ENCODE results near the gene POMC. TPM values are rescaled to one million over a fixed set of nuclear protein-coding genes. Genes with fewer than 3 reads are reported as not detected.
A peak's percentile ranks its signal among the peaks of the same experiment; 100 is the strongest.
"Not testable (repeated sequence)": the region's sequence is repeated elsewhere in the genome, so short reads cannot be mapped to it uniquely, and the experiment has no call there.

POMC gene
- total RNA-seq, 2 experiments from 2014 or later: 4.6 to 4.8 TPM

- H3K27ac Mint-ChIP-seq: no peak overlapping the region
- no peaks in the 10 kb centered on the region for H3K36me3 Mint-ChIP-seq (ENCODE audit: low read depth)
- no peak overlapping the region for H3K4me3 Mint-ChIP-seq
Measured at GRCh38 chr2:25151718-25152117, 16.7 kb downstream of the POMC start.

GRCh38 chr2:25150993-25151392 is 17.4 kb downstream of the POMC start:
- H3K27me3 Mint-ChIP-seq (ENCODE audit: low read depth); H3K27ac Mint-ChIP-seq; H3K9me3 Mint-ChIP-seq; intact Hi-C loops (cut with micrococcal nuclease); H3K4me1 Mint-ChIP-seq (ENCODE audit: low read depth); CTCF ChIA-PET; H3K36me3 Mint-ChIP-seq (ENCODE audit: low read depth); DNase-seq; H3K4me3 Mint-ChIP-seq: not testable (repeated sequence)

More at GRCh38 chr2:25151718-25152117, 16.7 kb downstream of the POMC start:
- H3K9me3 Mint-ChIP-seq: no peaks in the 10 kb centered on the region
- H3K4me1 Mint-ChIP-seq (ENCODE audit: low read depth): no peaks in the 10 kb centered on the region
- intact Hi-C loops (cut with micrococcal nuclease): no loop called here
- CTCF ChIA-PET: interaction anchor here (1.1 kb wide), 1 partner anchor 13 kb away, joined by 4 read pairs; no protein-coding TSS in a partner anchor
- H3K27me3 Mint-ChIP-seq (ENCODE audit: low read depth): peaks cover 2% of the 10 kb centered on the region
- DNase-seq: no peak

GRCh38 chr2:25149646-25150045 is 18.7 kb downstream of the POMC start:
- intact Hi-C loops (cut with micrococcal nuclease): no loop called here
- no peak overlapping the region for H3K27ac Mint-ChIP-seq
- peaks cover 4% of the 10 kb centered on the region for H3K4me1 Mint-ChIP-seq (ENCODE audit: low read depth)
- H3K9me3 Mint-ChIP-seq: no peaks in the 10 kb centered on the region
- DNase-seq: no peak
- H3K36me3 Mint-ChIP-seq (ENCODE audit: low read depth): no peaks in the 10 kb centered on the region
- no peak overlapping the region for H3K4me3 Mint-ChIP-seq
- CTCF ChIA-PET: interaction anchor here (1.5 kb wide), 1 partner anchor 46 kb away, joined by 3 read pairs; no protein-coding TSS in a partner anchor
- peaks cover 5% of the 10 kb centered on the region for H3K27me3 Mint-ChIP-seq (ENCODE audit: low read depth)

- Mint-ChIP-seq H3K36me3 (ENCODE audit: low read depth) (no peaks in the 10 kb centered on the region), H3K9me3 (no peaks in the 10 kb centered on the region), H3K27ac (no peak overlapping the region), H3K4me3 (no peak overlapping the region), H3K4me1 (ENCODE audit: low read depth) (peaks cover 4% of the 10 kb centered on the region), H3K27me3 (ENCODE audit: low read depth) (peaks cover 5% of the 10 kb centered on the region)
- no peak for DNase-seq
- CTCF ChIA-PET: interaction anchor here (1.7 kb wide), 1 partner anchor 83 kb away, joined by 4 read pairs; no protein-coding TSS in a partner anchor
- intact Hi-C loops (cut with micrococcal nuclease): no loop called here
Measured at GRCh38 chr2:25146896-25147295, 21.5 kb downstream of the POMC start.

- CTCF ChIA-PET: interaction anchor here (0.6 kb wide), 1 partner anchor 355 kb away, joined by 3 read pairs; no protein-coding TSS in a partner anchor
- no peak overlapping the region for H3K4me3 Mint-ChIP-seq
- no peak for DNase-seq
- peaks cover 4% of the 10 kb centered on the region for H3K4me1 Mint-ChIP-seq (ENCODE audit: low read depth)
- H3K9me3 Mint-ChIP-seq: no peaks in the 10 kb centered on the region
- intact Hi-C loops (cut with micrococcal nuclease): no loop called here
- no peaks in the 10 kb centered on the region for H3K36me3 Mint-ChIP-seq (ENCODE audit: low read depth)
- peaks cover 5% of the 10 kb centered on the region for H3K27me3 Mint-ChIP-seq (ENCODE audit: low read depth)
- H3K27ac Mint-ChIP-seq: no peak overlapping the region
Measured at GRCh38 chr2:25145803-25146202, 22.6 kb downstream of the POMC start.

GRCh38 chr2:25141120-25141519 is 27.3 kb downstream of the POMC start:
- peaks cover 3% of the 10 kb centered on the region for H3K27me3 Mint-ChIP-seq (ENCODE audit: low read depth)
- intact Hi-C loops (cut with micrococcal nuclease): no loop called here
- DNase-seq: no peak
- H3K4me1 Mint-ChIP-seq (ENCODE audit: low read depth): peaks cover 4% of the 10 kb centered on the region
- no peak overlapping the region for H3K27ac Mint-ChIP-seq
- CTCF ChIA-PET: interaction anchor here (0.9 to 1.0 kb wide), 2 partner anchors 11 to 163 kb away, joined by 3 read pairs; no protein-coding TSS in a partner anchor
- no peaks in the 10 kb centered on the region for H3K9me3 Mint-ChIP-seq
- H3K4me3 Mint-ChIP-seq: no peak overlapping the region
- no peaks in the 10 kb centered on the region for H3K36me3 Mint-ChIP-seq (ENCODE audit: low read depth)

GRCh38 chr2:25140535-25140934 is 27.8 kb downstream of the POMC start:
- DNase-seq; H3K9me3 Mint-ChIP-seq; H3K4me3 Mint-ChIP-seq; H3K4me1 Mint-ChIP-seq (ENCODE audit: low read depth); H3K27ac Mint-ChIP-seq; H3K27me3 Mint-ChIP-seq (ENCODE audit: low read depth); intact Hi-C loops (cut with micrococcal nuclease); H3K36me3 Mint-ChIP-seq (ENCODE audit: low read depth): not testable (repeated sequence)
- CTCF ChIA-PET: interaction anchor here (0.9 to 1.0 kb wide), 2 partner anchors 10 to 163 kb away, joined by 3 read pairs; no protein-coding TSS in a partner anchor

GRCh38 chr2:25132693-25133092 is 35.7 kb downstream of the POMC start:
- H3K9me3 Mint-ChIP-seq: no peaks in the 10 kb centered on the region
- intact Hi-C loops (cut with micrococcal nuclease): no loop called here
- CTCF ChIA-PET: interaction anchor here (1.8 kb wide), 1 partner anchor 157 kb away, joined by 8 read pairs; no protein-coding TSS in a partner anchor
- H3K36me3 Mint-ChIP-seq (ENCODE audit: low read depth): no peaks in the 10 kb centered on the region
- H3K27me3 Mint-ChIP-seq (ENCODE audit: low read depth): peaks cover 48% of the 10 kb centered on the region
- H3K4me1 Mint-ChIP-seq (ENCODE audit: low read depth): peaks cover 10% of the 10 kb centered on the region
- H3K27ac Mint-ChIP-seq: no peak overlapping the region
- no peak for DNase-seq
- H3K4me3 Mint-ChIP-seq: no peak overlapping the region

- Mint-ChIP-seq H3K4me1 (ENCODE audit: low read depth) (peaks cover 10% of the 10 kb centered on the region), H3K36me3 (ENCODE audit: low read depth) (no peaks in the 10 kb centered on the region), H3K27me3 (ENCODE audit: low read depth) (peaks cover 48% of the 10 kb centered on the region), H3K4me3 (no peak overlapping the region), H3K27ac (no peak overlapping the region), H3K9me3 (no peaks in the 10 kb centered on the region)
- CTCF ChIA-PET: interaction anchor here (1.8 kb wide), 1 partner anchor 157 kb away, joined by 8 read pairs; no protein-coding TSS in a partner anchor
- no peak for DNase-seq
- intact Hi-C loops (cut with micrococcal nuclease): no loop called here
Measured at GRCh38 chr2:25132299-25132635, 36.1 kb downstream of the POMC start.

GRCh38 chr2:25131567-25132298 is 36.6 kb downstream of the POMC start:
- intact Hi-C loops (cut with micrococcal nuclease): no loop called here
- peaks cover 10% of the 10 kb centered on the region for H3K4me1 Mint-ChIP-seq (ENCODE audit: low read depth)
- DNase-seq: peak; percentile 11
- H3K27ac Mint-ChIP-seq: peak overlapping the region; percentile 39
- no peaks in the 10 kb centered on the region for H3K36me3 Mint-ChIP-seq (ENCODE audit: low read depth)
- CTCF ChIA-PET: interaction anchor here (1.8 to 7.5 kb wide), 2 partner anchors 156 kb away, joined by 8 to 163 read pairs; no protein-coding TSS in a partner anchor
- H3K4me3 Mint-ChIP-seq: peak overlapping the region; percentile 60
- H3K27me3 Mint-ChIP-seq (ENCODE audit: low read depth): peaks cover 48% of the 10 kb centered on the region
- H3K9me3 Mint-ChIP-seq: no peaks in the 10 kb centered on the region

- Mint-ChIP-seq H3K27me3 (ENCODE audit: low read depth) (peaks cover 48% of the 10 kb centered on the region), H3K4me3 (peak overlapping the region; percentile 60), H3K27ac (no peak overlapping the region), H3K36me3 (ENCODE audit: low read depth) (no peaks in the 10 kb centered on the region), H3K4me1 (ENCODE audit: low read depth) (peaks cover 10% of the 10 kb centered on the region), H3K9me3 (no peaks in the 10 kb centered on the region)
- intact Hi-C loops (cut with micrococcal nuclease): no loop called here
- DNase-seq: no peak
- CTCF ChIA-PET: interaction anchor here (0.6 to 7.5 kb wide), 2 partner anchors 18 to 156 kb away, joined by 3 to 163 read pairs; no protein-coding TSS in a partner anchor
Measured at GRCh38 chr2:25131253-25131566, 37.2 kb downstream of the POMC start.

GRCh38 chr2:25129901-25130520 is 38.4 kb downstream of the POMC start:
- CTCF ChIA-PET: interaction anchor here (0.5 to 7.5 kb wide), 16 partner anchors 9 to 720 kb away, joined by 3 to 163 read pairs (median 3); no protein-coding TSS in a partner anchor
- Mint-ChIP-seq H3K36me3 (ENCODE audit: low read depth) (no peaks in the 10 kb centered on the region), H3K27ac (no peak overlapping the region), H3K9me3 (no peaks in the 10 kb centered on the region), H3K27me3 (ENCODE audit: low read depth) (peaks cover 41% of the 10 kb centered on the region), H3K4me3 (no peak overlapping the region), H3K4me1 (ENCODE audit: low read depth) (peaks cover 10% of the 10 kb centered on the region)
- intact Hi-C loops (cut with micrococcal nuclease): loop anchor here (1.0 to 10.0 kb wide), 5 partner anchors 67 to 720 kb away; no protein-coding TSS in a partner anchor
- no peak for DNase-seq

Measured in activated naive CD4-positive, alpha-beta T cell treated with anti-CD3 and anti-CD28 coated beads for 36 hours (primary cell).